ENCODE data around the gene FAM78B.

Gene FAM78B

GRCh38 chr1:166020210-166020609, 146.6 kb downstream of the FAM78B start:
- H3K36me3 ChIP-seq (ENCODE audit: control insufficient read depth in 2 of 2, insufficient read depth in 2 of 2, low read length in 2 of 2) = no peaks in the 10 kb centered on the region
- H3K9me3 ChIP-seq (ENCODE audit: control insufficient read depth in 2 of 2, low read length in 2 of 2) = no peaks in the 10 kb centered on the region
- H3K9ac ChIP-seq (ENCODE audit: low read depth in 1 of 2, low read length in 2 of 2) = no peak overlapping the region
- H3K27me3 ChIP-seq (ENCODE audit: control insufficient read depth in 2 of 2, insufficient read depth in 2 of 2, low read length in 2 of 2) = no peaks in the 10 kb centered on the region
- no peak overlapping the region for H3K27ac ChIP-seq (ENCODE audit: low read depth in 2 of 2, low read length in 2 of 2)
- no peaks in the 10 kb centered on the region for H3K4me1 ChIP-seq (ENCODE audit: control insufficient read depth in 2 of 2, insufficient read depth in 2 of 2, low read length in 2 of 2)
- no peak overlapping the region for H3K4me3 ChIP-seq (ENCODE audit: low read length in 2 of 2)

Data from mucosa of rectum (tissue), 2 donors.